HCT116 (cell line): ENCODE data around the gene POF1B. TPM values are rescaled to one million over a fixed set of nuclear protein-coding genes. Genes with fewer than 3 reads are reported as not detected.

ENCODE experiments used
- ATAC-seq: fragments of 200-7000 bp; cut with Tn5 transposase; 2 replicates; pipeline ENCODE4 v1.9.1; 2020; ENCODE audit warnings: mild to moderate bottlenecking, moderate library complexity
- BruUV-seq: library from RNA; stranded (reverse); fragments of 400-500 nt; replicated peaks from 2 replicates; lab custom pipeline; 2021; lab: Mats Ljungman, UMichigan
- CTCF ChIA-PET: fragments of 300-600 bp; sonication (Branson Sonifier 250); formaldehyde crosslinking; loops from one replicate; lab custom pipeline; 2021; ENCODE audit warnings: antibody characterized with exemption; lab: Charles Lee
- POLR2A ChIA-PET: fragments of 300-600, 350-600 bp; sonication (Branson Sonifier 250); formaldehyde crosslinking; loops from one replicate; lab custom pipeline; 2021; ENCODE audit warnings: antibody characterized with exemption; lab: Charles Lee
- RAD21 ChIA-PET, 2 experiments: fragments of 300-600 bp; sonication (Branson Sonifier 250); formaldehyde crosslinking; loops; one replicate each; lab custom pipeline; 2023; ENCODE audit warnings: low total read pairs in 2 of 2; ENCODE audit not compliant: uncharacterized antibody in 2 of 2, unreplicated experiment in 2 of 2, low non-redundant PET in 1 of 2; lab: Charles Lee
- DNase-seq: peaks from one replicate; pipeline ENCODE4 v3.0.0-alpha.2; 2010; ENCODE audit warnings: low read depth, low spot score
- H2AFZ ChIP-seq: fragments of 200-600 bp; shearing (Covaris generic), sonication (generic); 2 replicates; pipeline ENCODE4 v1.6.1; 2017; ENCODE audit warnings: low read depth, mixed run types, mixed read lengths, antibody characterized with exemption, low read length; ENCODE audit not compliant: poor library complexity, severe bottlenecking
- H3K27ac ChIP-seq: 2 replicates; pipeline ENCODE4 v1.5.1; 2012; ENCODE audit warnings: low read depth, low read length
- H3K27me3 ChIP-seq: fragments of 200-600 bp; sonication (generic); 2 replicates; pipeline ENCODE4 v1.6.1; 2016; ENCODE audit warnings: mixed run types, low read length, mixed read lengths; ENCODE audit not compliant: insufficient read depth
- H3K36me3 ChIP-seq, 2 experiments: fragments of 200-500 bp in 1 of 2; fragments of 200-600 bp in 1 of 2; sonication (Bioruptor generic) in 1 of 2; sonication (generic) in 1 of 2; 2 replicates each; pipeline versions ENCODE4 v1.5.1 to v1.6.1; 2014 to 2016; ENCODE audit warnings: low read length in 2 of 2, inconsistent platforms in 1 of 2, mixed read lengths in 1 of 2, mixed run types in 1 of 2; ENCODE audit not compliant: insufficient read depth in 2 of 2, control insufficient read depth in 1 of 2
- H3K4me1 ChIP-seq, 2 experiments: fragments of 200-600 bp in 1 of 2; sonication (generic) in 1 of 2; 2 replicates each; pipeline versions ENCODE4 v1.5.1 to v1.6.1; 2012 to 2017; ENCODE audit warnings: low read length in 2 of 2, inconsistent platforms in 1 of 2, mild to moderate bottlenecking in 1 of 2, mixed read lengths in 1 of 2, mixed run types in 1 of 2, moderate library complexity in 1 of 2; ENCODE audit not compliant: insufficient read depth in 2 of 2, control insufficient read depth in 1 of 2
- H3K4me2 ChIP-seq: fragments of 200-600 bp; sonication (generic); 2 replicates; pipeline ENCODE4 v1.6.1; 2017; ENCODE audit warnings: mixed run types, low read length, mixed read lengths
- H3K4me3 ChIP-seq, 2 experiments: fragments of 200-600 bp in 1 of 2; sonication (generic) in 1 of 2; replicated peaks in 1 of 2; 2 replicates each; pipeline ENCODE4 v1.5.1; 2011 to 2016; ENCODE audit warnings: low read length in 2 of 2, control low read depth in 1 of 2, low read depth in 1 of 2, mild to moderate bottlenecking in 1 of 2, mixed read lengths in 1 of 2, mixed run types in 1 of 2
- H3K79me2 ChIP-seq: fragments of 200-600 bp; sonication (generic); 2 replicates; pipeline ENCODE4 v1.6.1; 2017; ENCODE audit warnings: mild to moderate bottlenecking, mixed run types, low read length, moderate library complexity, mixed read lengths; ENCODE audit not compliant: insufficient read depth
- H3K9ac ChIP-seq: fragments of 200-600 bp; sonication (generic); 2 replicates; pipeline ENCODE4 v1.6.1; 2016; ENCODE audit warnings: low read length, mixed read lengths
- H3K9me2 ChIP-seq: fragments of 200-600 bp; sonication (generic), shearing (Covaris generic); 2 replicates; pipeline ENCODE4 v1.6.1; 2017; ENCODE audit warnings: mixed run types, mild to moderate bottlenecking, moderate library complexity; ENCODE audit not compliant: insufficient read depth
- H3K9me3 ChIP-seq, 2 experiments: fragments of 200-500 bp in 1 of 2; fragments of 200-600 bp in 1 of 2; sonication (Bioruptor generic) in 1 of 2; sonication (generic) in 1 of 2; 2 replicates each; pipeline ENCODE4 v1.6.1; 2014 to 2017; ENCODE audit warnings: low read length in 2 of 2, mixed read lengths in 2 of 2, inconsistent platforms in 1 of 2, low read depth in 1 of 2, mild to moderate bottlenecking in 1 of 2, mixed run types in 1 of 2, moderate library complexity in 1 of 2; ENCODE audit not compliant: control insufficient read depth in 1 of 2, insufficient read depth in 1 of 2
- H4K20me1 ChIP-seq: fragments of 200-600 bp; sonication (generic), shearing (Covaris generic); 2 replicates; pipeline ENCODE4 v1.6.1; 2017; ENCODE audit warnings: mixed run types, mild to moderate bottlenecking, moderate library complexity; ENCODE audit not compliant: insufficient read depth
- CBX3 ChIP-seq: IDR thresholded peaks from 2 replicates; pipeline ENCODE4 v1.6.1; 2012; ENCODE audit warnings: low read depth
- CEBPB ChIP-seq: IDR thresholded peaks from 2 replicates; pipeline ENCODE4 v1.6.1; 2012; ENCODE audit warnings: low read depth
- ELF1 ChIP-seq: IDR thresholded peaks from 2 replicates; pipeline ENCODE4 v1.6.1; 2012; ENCODE audit warnings: low read depth, borderline replicate concordance
- EZH2phosphoT487 ChIP-seq: fragments of 200-600 bp; IDR thresholded peaks from 2 replicates; pipeline ENCODE4 v1.6.1; 2018; ENCODE audit warnings: antibody characterized with exemption, borderline replicate concordance
- FOSL1 ChIP-seq: IDR thresholded peaks from 2 replicates; pipeline ENCODE4 v1.6.1; 2012; ENCODE audit warnings: low read depth
- JUND ChIP-seq: IDR thresholded peaks from 2 replicates; pipeline ENCODE4 v1.6.1; 2012
- POLR2A ChIP-seq: IDR thresholded peaks from 2 replicates; pipeline ENCODE4 v1.7.0; 2011; ENCODE audit warnings: borderline replicate concordance; ENCODE audit not compliant: insufficient read depth, insufficient read length; ENCODE audit errors: extremely low read depth
- RAD21 ChIP-seq: IDR thresholded peaks from 2 replicates; pipeline ENCODE4 v1.6.1; 2012; ENCODE audit warnings: low read depth, mild to moderate bottlenecking
- REST ChIP-seq: IDR thresholded peaks from 2 replicates; pipeline ENCODE4 v1.6.1; 2012; ENCODE audit warnings: low read depth
- SIN3A ChIP-seq: IDR thresholded peaks from 2 replicates; pipeline ENCODE4 v1.6.1; 2012; ENCODE audit warnings: low read depth
- SP1 ChIP-seq: IDR thresholded peaks from 2 replicates; pipeline ENCODE4 v1.6.1; 2012; ENCODE audit warnings: low read depth
- SRF ChIP-seq: IDR thresholded peaks from 2 replicates; pipeline ENCODE4 v1.6.1; 2012; ENCODE audit warnings: low read depth
- TCF7L2 ChIP-seq: IDR thresholded peaks from 2 replicates; pipeline ENCODE4 v1.7.0; 2011; ENCODE audit warnings: borderline replicate concordance, inconsistent platforms; ENCODE audit not compliant: insufficient read depth, insufficient read length; ENCODE audit errors: extremely low read depth
- YY1 ChIP-seq: IDR thresholded peaks from 2 replicates; pipeline ENCODE4 v1.6.1; 2011; ENCODE audit warnings: low read length, low read depth, moderate library complexity, mild to moderate bottlenecking; ENCODE audit not compliant: insufficient replicate concordance; ENCODE audit errors: extremely low read depth
- ZFX ChIP-seq: fragments of 450-650 bp; IDR thresholded peaks from 2 replicates; pipeline ENCODE4 v1.6.1; 2017
- ZNF274 ChIP-seq: fragments of 200-500 bp; sonication (Bioruptor generic); IDR thresholded peaks from 2 replicates; pipeline ENCODE4 v1.6.1; 2014; ENCODE audit warnings: mild to moderate bottlenecking, low read depth, low read length, inconsistent platforms
- intact Hi-C: fragments of 100-400 bp; cut with micrococcal nuclease; formaldehyde crosslinking; loops from 2 replicates; pipeline ENCODE4 v1.10.0; 2022
- total RNA-seq: library from RNA; stranded (reverse); gene quantifications from one replicate; pipeline ENCODE4 v1.2.1, GENCODE V29; 2021; ENCODE audit not compliant: unreplicated experiment
- TF ChIP-seq, protein P1 (sequence below): IDR thresholded peaks from 2 replicates; pipeline ENCODE4 v1.6.1; 2011; ENCODE audit warnings: mild to moderate bottlenecking, low read length, moderate library complexity; ENCODE audit not compliant: insufficient replicate concordance; ENCODE audit errors: extremely low read depth
- TF ChIP-seq, protein P2 (sequence below): IDR thresholded peaks from 2 replicates; pipeline ENCODE4 v1.6.1; 2012
- TF ChIP-seq, protein P3 (sequence below), 3 experiments: fragments of 200-600 bp in 1 of 3; sonication (generic) in 1 of 3; IDR thresholded peaks in 2 of 3; conservative IDR thresholded peaks in 1 of 3; 2 replicates each; pipeline ENCODE4 v1.5.1; 2012 to 2017; ENCODE audit warnings: low read depth in 2 of 3, low read length in 2 of 3, antibody characterized with exemption in 1 of 3, borderline replicate concordance in 1 of 3, control low read depth in 1 of 3, mild to moderate bottlenecking in 1 of 3, mixed read lengths in 1 of 3, mixed run types in 1 of 3, moderate library complexity in 1 of 3; ENCODE audit not compliant: insufficient read depth in 1 of 3
- TF ChIP-seq, protein P4 (sequence below): IDR thresholded peaks from 2 replicates; pipeline ENCODE4 v1.6.1; 2012

POF1B gene
- total RNA-seq, 1 experiment from 2014 or later = 0.15 TPM

DNA sequence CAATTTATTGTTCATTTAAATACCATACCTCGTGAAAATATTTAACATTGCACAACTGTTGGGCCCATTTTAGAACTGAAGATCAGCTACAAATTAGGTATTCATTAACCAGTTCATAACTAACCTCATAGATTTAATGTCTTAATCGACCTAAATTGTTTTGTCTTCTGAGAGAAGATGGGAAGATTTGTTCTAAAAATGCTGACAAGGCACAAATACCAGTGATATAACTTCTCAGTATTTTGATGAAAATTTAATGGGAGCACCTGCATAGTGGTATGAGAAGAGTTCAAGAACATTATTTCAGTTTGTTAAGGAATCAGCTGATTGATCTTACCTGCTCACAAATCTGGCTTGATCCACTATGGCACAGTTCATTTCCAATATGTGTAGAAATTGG lies 33.9 kb downstream of the POF1B start:
- H3K27me3 ChIP-seq = no peaks in the 10 kb centered on the region
- H3K4me3 ChIP-seq = no peak overlapping the region
- no peaks in the 10 kb centered on the region for H3K9me3 ChIP-seq
- no peaks in the 10 kb centered on the region for H3K79me2 ChIP-seq
- intact Hi-C loops = no loop called here
- DNase-seq = no peak
- ChIA-PET POLR2A (no interaction called here), CTCF (no interaction called here), RAD21 (no interaction called here)
- H3K36me3 ChIP-seq = no peaks in the 10 kb centered on the region
- TF ChIP-seq ZFX (no peak), RAD21 (no peak), SP1 (no peak), ELF1 (no peak), CEBPB (no peak), TCF7L2 (no peak), REST (no peak), SRF (no peak), FOSL1 (no peak), ZNF274 (no peak), SIN3A (no peak), YY1 (no peak), CBX3 (no peak), POLR2A (no peak), JUND (no peak), EZH2phosphoT487 (no peak)
- TF ChIP-seq, protein P1, sequence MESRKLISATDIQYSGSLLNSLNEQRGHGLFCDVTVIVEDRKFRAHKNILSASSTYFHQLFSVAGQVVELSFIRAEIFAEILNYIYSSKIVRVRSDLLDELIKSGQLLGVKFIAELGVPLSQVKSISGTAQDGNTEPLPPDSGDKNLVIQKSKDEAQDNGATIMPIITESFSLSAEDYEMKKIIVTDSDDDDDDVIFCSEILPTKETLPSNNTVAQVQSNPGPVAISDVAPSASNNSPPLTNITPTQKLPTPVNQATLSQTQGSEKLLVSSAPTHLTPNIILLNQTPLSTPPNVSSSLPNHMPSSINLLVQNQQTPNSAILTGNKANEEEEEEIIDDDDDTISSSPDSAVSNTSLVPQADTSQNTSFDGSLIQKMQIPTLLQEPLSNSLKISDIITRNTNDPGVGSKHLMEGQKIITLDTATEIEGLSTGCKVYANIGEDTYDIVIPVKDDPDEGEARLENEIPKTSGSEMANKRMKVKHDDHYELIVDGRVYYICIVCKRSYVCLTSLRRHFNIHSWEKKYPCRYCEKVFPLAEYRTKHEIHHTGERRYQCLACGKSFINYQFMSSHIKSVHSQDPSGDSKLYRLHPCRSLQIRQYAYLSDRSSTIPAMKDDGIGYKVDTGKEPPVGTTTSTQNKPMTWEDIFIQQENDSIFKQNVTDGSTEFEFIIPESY = no peak
- TF ChIP-seq, protein P2, sequence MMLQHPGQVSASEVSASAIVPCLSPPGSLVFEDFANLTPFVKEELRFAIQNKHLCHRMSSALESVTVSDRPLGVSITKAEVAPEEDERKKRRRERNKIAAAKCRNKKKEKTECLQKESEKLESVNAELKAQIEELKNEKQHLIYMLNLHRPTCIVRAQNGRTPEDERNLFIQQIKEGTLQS = no peak
- TF ChIP-seq, protein P3, sequence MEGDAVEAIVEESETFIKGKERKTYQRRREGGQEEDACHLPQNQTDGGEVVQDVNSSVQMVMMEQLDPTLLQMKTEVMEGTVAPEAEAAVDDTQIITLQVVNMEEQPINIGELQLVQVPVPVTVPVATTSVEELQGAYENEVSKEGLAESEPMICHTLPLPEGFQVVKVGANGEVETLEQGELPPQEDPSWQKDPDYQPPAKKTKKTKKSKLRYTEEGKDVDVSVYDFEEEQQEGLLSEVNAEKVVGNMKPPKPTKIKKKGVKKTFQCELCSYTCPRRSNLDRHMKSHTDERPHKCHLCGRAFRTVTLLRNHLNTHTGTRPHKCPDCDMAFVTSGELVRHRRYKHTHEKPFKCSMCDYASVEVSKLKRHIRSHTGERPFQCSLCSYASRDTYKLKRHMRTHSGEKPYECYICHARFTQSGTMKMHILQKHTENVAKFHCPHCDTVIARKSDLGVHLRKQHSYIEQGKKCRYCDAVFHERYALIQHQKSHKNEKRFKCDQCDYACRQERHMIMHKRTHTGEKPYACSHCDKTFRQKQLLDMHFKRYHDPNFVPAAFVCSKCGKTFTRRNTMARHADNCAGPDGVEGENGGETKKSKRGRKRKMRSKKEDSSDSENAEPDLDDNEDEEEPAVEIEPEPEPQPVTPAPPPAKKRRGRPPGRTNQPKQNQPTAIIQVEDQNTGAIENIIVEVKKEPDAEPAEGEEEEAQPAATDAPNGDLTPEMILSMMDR (IDR thresholded peaks at IDR 0.05 in 2 of 3, conservative IDR thresholded peaks at IDR 0.05 in 1 of 3; ENCODE audit: borderline replicate concordance in 1 of 3, insufficient read depth in 1 of 3, low read depth in 2 of 3, low read length in 2 of 3) = no peak
- TF ChIP-seq, protein P4, sequence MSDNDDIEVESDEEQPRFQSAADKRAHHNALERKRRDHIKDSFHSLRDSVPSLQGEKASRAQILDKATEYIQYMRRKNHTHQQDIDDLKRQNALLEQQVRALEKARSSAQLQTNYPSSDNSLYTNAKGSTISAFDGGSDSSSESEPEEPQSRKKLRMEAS = no peak
- H3K4me1 ChIP-seq = no peaks in the 10 kb centered on the region
- no peak overlapping the region for H3K9ac ChIP-seq
- no peak overlapping the region for H2AFZ ChIP-seq
- no peak overlapping the region for H3K4me2 ChIP-seq
- H4K20me1 ChIP-seq = no peaks in the 10 kb centered on the region
- no TSS peak for BruUV-seq
- no peaks in the 10 kb centered on the region for H3K9me2 ChIP-seq
- no peak for ATAC-seq
- H3K27ac ChIP-seq = no peak overlapping the region
